GM21619 (cell line): Measurements from ENCODE around the gene LRTM2.
"Not testable (repeated sequence)": the region's sequence is repeated elsewhere in the genome, so short reads cannot be mapped to it uniquely, and the experiment has no call there.

Experiments used
- ATAC-seq: cut with Tn5 transposase; IDR thresholded peaks from one replicate; pipeline ENCODE4 v1.9.1; 2021; ENCODE audit not compliant: unreplicated experiment

The LRTM2 gene

GRCh38 chr12:1811281-1811947 lies 9.0 kb upstream of the LRTM2 start:
- ATAC-seq = no peak

GRCh38 chr12:1811948-1812291 lies 8.4 kb upstream of the LRTM2 start:
- no peak for ATAC-seq

- no peak for ATAC-seq
Observed at GRCh38 chr12:1812650-1813302, 7.6 kb upstream of the LRTM2 start.

GRCh38 chr12:1814266-1814665 lies 6.1 kb upstream of the LRTM2 start:
- ATAC-seq = no peak

GRCh38 chr12:1815108-1815507 lies 5.3 kb upstream of the LRTM2 start:
- no peak for ATAC-seq

GRCh38 chr12:1815814-1816729 lies 4.3 kb upstream of the LRTM2 start:
- no peak for ATAC-seq

- no peak for ATAC-seq
Observed at GRCh38 chr12:1816730-1817348, 3.5 kb upstream of the LRTM2 start.

GRCh38 chr12:1817928-1818327 lies 2.4 kb upstream of the LRTM2 start:
- not testable (repeated sequence) for ATAC-seq

GRCh38 chr12:1819050-1819449 lies 1.3 kb upstream of the LRTM2 start:
- no peak for ATAC-seq

- no peak for ATAC-seq
Observed at GRCh38 chr12:1819571-1819970, 794 bp upstream of the LRTM2 start.

- no peak for ATAC-seq
Observed at GRCh38 chr12:1820896-1821291, 529 bp downstream of the LRTM2 start.

- no peak for ATAC-seq
Observed at GRCh38 chr12:1821805-1822204, 1.4 kb downstream of the LRTM2 start.

- ATAC-seq = no peak
Observed at GRCh38 chr12:1822699-1823098, 2.3 kb downstream of the LRTM2 start.

GRCh38 chr12:1823237-1823636 lies 2.9 kb downstream of the LRTM2 start:
- ATAC-seq = no peak

GRCh38 chr12:1825382-1826102 lies 5.2 kb downstream of the LRTM2 start:
- no peak for ATAC-seq

- ATAC-seq = no peak
Observed at GRCh38 chr12:1826401-1826800, 6.0 kb downstream of the LRTM2 start.

GRCh38 chr12:1826867-1827705 lies 6.7 kb downstream of the LRTM2 start:
- ATAC-seq = no peak

- ATAC-seq = no peak
Observed at GRCh38 chr12:1827826-1828805, 7.8 kb downstream of the LRTM2 start.

GRCh38 chr12:1828856-1829255 lies 8.5 kb downstream of the LRTM2 start:
- no peak for ATAC-seq
